GM12874 (cell line): Measurements from ENCODE around the gene SLC25A10.

Source experiments
- TF ChIP-seq, protein P1 (sequence below): IDR thresholded peaks from 2 replicates; pipeline ENCODE4 v1.5.1; 2011; ENCODE audit warnings: low read depth, mild to moderate bottlenecking, control low read depth, low read length, moderate library complexity; ENCODE audit not compliant: insufficient read depth

Gene SLC25A10

DNA sequence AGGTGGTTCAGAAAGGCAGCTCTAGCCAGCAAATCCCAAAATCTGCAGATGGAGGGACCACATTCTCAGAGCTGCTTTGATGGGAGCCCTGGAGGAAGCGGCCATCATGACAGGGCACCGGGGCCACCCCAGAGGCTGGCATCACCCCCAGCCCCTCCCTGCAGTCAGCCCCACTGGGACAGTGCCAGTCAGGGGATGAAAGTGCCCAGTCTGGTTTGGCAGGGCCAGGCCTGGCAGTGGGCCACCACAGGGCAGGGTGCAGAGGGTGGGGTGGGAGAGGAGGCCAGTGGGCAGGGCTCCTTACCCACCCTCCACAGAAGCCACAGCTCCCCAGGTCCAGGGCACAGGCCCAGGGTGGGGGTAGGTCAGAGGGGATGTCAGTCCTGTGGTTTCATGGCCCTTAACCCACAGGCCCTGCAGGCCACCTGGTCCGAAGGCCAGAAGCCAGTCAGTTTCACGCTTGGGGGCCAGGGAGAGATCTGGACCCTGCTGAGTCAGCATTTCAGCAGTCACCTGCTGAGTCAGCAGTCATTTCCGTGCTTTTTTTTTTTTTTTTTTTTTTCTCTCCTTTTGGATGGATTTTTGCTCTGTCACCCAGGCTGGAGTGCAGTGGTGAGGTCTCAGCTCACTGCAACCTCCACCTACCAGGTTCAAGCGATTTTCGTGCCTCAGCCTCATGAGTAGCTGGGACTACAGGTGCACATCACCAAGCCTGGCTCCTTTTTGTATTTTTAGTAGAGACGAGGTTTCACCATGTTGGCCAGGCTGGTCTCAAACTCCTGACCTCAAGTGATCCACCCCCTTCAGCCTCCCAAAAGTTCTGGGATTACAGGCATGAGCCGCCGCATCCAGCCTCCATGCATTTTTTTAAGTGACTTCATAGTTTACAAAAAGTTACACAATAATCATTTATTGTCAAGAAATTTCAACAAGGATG is 10.4 kb downstream of the SLC25A10 start:
- TF ChIP-seq, protein P1, sequence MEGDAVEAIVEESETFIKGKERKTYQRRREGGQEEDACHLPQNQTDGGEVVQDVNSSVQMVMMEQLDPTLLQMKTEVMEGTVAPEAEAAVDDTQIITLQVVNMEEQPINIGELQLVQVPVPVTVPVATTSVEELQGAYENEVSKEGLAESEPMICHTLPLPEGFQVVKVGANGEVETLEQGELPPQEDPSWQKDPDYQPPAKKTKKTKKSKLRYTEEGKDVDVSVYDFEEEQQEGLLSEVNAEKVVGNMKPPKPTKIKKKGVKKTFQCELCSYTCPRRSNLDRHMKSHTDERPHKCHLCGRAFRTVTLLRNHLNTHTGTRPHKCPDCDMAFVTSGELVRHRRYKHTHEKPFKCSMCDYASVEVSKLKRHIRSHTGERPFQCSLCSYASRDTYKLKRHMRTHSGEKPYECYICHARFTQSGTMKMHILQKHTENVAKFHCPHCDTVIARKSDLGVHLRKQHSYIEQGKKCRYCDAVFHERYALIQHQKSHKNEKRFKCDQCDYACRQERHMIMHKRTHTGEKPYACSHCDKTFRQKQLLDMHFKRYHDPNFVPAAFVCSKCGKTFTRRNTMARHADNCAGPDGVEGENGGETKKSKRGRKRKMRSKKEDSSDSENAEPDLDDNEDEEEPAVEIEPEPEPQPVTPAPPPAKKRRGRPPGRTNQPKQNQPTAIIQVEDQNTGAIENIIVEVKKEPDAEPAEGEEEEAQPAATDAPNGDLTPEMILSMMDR = no peak

DNA sequence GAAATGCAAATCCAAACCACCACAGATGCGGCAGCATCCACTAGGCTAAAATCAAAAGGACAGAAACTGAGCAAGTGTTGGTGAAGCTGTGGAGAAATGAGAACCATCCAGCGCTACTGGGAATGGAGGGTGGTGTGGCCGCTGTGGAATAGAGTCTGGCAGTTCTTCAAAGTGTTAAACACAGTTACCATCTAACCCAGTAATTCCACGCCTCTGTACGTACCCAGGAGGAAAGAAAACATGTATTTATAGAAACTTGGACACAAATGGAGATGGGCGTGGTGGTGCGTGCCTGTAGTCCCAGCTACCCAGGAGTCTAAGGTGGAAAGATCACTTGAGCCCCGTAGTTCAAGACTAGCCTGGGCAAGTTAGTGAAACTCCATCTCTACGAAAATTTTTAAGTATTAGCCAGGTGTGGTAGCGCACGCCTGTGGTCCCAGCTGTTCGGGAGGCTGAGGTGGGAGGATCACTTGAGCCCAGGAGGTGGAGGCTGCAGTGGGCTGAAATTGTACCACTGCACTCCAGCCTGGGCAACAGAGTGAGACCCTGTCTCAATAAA is 11.6 kb downstream of the SLC25A10 start:
- TF ChIP-seq, protein P1 = no peak

DNA sequence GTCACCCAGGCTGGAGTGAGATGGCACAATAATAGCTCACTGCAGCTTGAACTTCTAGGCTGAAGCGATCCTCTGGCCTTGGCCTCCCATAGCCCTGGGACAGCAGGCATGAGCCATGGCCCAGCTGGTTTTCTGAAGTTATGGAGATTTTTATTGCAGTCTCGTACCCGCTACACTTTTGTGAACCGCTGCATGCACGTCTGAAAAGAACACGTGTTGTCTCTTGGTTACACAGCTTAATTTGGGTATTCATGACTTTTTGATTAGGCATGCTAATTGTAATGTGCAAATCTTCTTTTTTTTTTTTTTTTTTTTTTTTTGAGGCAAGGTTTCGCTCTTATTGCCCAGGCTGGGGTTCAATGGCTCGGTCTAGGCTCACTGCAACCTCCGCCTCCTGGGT is 13.4 kb downstream of the SLC25A10 start:
- TF ChIP-seq, protein P1 = no peak

DNA sequence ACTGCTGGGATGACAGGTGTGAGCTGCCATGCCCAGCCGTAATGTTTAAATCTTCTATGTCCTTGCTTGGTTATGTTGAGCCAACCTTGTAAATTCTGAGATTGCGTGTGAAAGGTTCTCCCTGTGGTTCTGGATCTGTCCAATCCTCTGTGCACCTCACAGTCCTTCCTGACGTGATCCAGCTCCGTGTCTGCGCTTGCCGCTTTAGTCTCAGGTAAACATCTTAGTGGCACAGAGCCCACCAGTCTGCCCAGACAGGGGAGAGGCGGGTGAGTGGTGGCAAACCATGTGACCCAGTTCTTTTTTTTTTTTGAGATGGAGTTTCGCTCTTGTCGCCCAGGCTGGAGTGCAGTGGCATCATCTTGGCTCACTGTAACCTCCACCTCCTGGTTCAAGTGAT is 13.9 kb downstream of the SLC25A10 start:
- TF ChIP-seq, protein P1 = no peak

DNA sequence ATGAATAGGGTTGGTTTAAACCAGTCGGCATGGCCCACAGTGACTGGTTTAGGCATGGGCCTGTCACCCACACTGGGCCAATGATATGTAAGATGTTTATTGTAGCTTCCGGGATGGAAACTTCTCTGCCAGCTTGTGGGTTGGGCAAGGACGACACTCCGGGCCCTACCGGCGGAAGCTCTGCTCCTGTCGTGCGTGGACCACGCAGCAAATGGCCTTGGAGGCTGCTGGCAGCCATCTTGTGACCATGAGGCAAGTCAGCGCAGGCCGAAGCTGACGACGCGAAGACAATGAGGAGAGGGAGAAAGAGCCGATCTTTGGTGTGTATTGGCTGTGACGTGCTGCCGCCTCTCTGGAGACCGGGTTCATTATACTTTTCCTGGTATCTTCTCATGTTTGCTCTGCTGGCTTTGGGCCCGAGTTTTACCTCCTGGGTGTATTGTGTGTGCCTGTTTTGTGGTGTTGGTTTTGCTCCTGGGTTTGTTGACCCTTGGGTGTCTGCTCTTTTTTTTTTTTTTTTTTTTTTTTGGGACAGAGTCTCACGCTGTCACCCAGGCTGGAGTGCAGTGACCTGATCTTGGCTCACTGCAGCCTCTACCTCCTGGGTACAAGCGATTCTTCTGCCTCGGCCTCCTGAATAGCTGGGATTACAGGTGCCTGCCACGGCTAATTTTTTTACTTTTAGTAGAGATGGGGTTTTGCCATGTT is 15.4 kb downstream of the SLC25A10 start:
- TF ChIP-seq, protein P1 = no peak

DNA sequence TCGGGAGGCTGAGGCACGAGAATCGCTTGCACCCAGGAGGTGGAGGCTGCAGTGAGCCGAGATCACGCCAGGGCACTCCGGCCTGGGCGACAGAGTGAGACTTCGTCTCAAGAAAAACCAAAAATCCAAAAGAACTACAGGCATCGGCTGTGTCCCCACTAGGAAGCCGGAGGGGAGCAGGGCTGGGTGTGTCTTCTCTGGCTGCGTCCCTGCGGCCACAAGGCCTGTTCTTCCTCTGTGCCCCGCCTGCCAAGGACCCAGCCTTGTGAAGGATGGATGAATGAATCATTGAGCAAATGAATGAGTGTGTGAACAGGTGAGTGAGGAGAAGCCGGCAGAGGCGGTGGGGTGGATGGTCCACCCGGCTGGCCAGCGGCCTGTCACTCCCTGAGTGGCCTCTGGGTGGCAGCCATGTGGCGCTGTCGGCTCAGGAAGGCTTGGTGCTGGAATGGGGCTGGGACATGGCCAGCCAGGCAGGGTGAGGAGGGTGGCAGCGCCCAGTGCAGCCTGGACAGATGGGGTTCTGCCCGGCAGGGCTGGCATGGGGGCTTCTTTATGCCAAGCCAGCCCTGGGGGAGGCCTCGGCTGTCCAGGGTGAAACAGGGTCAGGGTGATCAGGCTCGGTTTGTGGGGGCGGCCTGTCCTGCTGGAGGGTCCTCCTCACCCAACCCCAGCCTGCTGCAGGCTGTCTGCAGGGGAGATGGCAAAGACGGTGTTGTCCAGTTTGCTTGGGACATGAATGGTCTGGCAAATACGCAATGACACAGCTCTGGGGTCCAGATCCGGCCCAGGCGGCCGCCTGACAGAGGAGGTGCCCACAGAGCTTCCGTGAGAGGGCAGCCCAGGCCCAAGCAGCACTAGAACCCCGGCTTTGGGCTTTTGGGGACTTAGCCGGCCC is 21.7 kb downstream of the SLC25A10 start:
- TF ChIP-seq, protein P1 = peak; percentile 94
